HepG2 (cell line): ENCODE measurements around the gene ZKSCAN1. TPM values are rescaled to one million over a fixed set of nuclear protein-coding genes. Genes with fewer than 3 reads are reported as not detected.

Experiments used
- ATRX ChIP-seq: sonication (generic); formaldehyde crosslinking; IDR thresholded peaks from 2 replicates; pipeline ENCODE4 v1.4.0; 2020; ENCODE audit warnings: missing genetic modification reagents, borderline replicate concordance
- BRCA1 ChIP-seq: sonication (generic); formaldehyde crosslinking; IDR thresholded peaks from 2 replicates; pipeline ENCODE4 v1.4.0; 2020; ENCODE audit warnings: missing genetic modification reagents
- CBFB ChIP-seq: sonication (generic); formaldehyde crosslinking; IDR thresholded peaks from 2 replicates; pipeline ENCODE4 v1.4.0; 2020; ENCODE audit warnings: missing genetic modification reagents
- CBX5 ChIP-seq: sonication (generic); formaldehyde crosslinking; IDR thresholded peaks from 2 replicates; pipeline ENCODE4 v1.4.0; 2020; ENCODE audit warnings: missing genetic modification reagents, borderline replicate concordance
- CEBPB ChIP-seq: IDR thresholded peaks from 2 replicates; pipeline ENCODE4 v1.6.1; 2011; ENCODE audit warnings: low read depth, low read length, improper control_type of control experiment, borderline replicate concordance
- CERS6 ChIP-seq: sonication (generic); formaldehyde crosslinking; IDR thresholded peaks from 2 replicates; pipeline ENCODE4 v1.5.0; 2020; ENCODE audit warnings: missing genetic modification reagents
- DNMT3B ChIP-seq: conservative IDR thresholded peaks from 2 replicates; pipeline ENCODE4 v1.6.1; 2016; ENCODE audit warnings: missing biosample characterization, control low read depth
- FOSL1 ChIP-seq: sonication (generic); formaldehyde crosslinking; IDR thresholded peaks from 2 replicates; pipeline ENCODE4 v1.9.0; 2021; ENCODE audit warnings: missing genetic modification reagents, borderline replicate concordance
- FOXA1 ChIP-seq, 2 experiments: fragments of 450-650 bp in 1 of 2; sonication (generic) in 1 of 2; formaldehyde crosslinking in 1 of 2; IDR thresholded peaks; 2 replicates each; pipeline versions ENCODE4 v1.4.0 to v1.6.1; 2016 to 2020; ENCODE audit warnings: missing genetic modification reagents in 1 of 2
- ISL2 ChIP-seq: sonication (generic); formaldehyde crosslinking; IDR thresholded peaks from 2 replicates; pipeline ENCODE4 v1.5.0; 2020; ENCODE audit warnings: missing genetic modification reagents
- KDM1A ChIP-seq: IDR thresholded peaks from 2 replicates; pipeline ENCODE4 v1.6.1; 2016; ENCODE audit warnings: missing compliant biosample characterization
- LCORL ChIP-seq, 2 experiments: fragments of 450-650 bp in 1 of 2; sonication (generic) in 1 of 2; formaldehyde crosslinking in 1 of 2; IDR thresholded peaks; 2 replicates each; pipeline versions ENCODE4 v1.5.0 to v1.6.1; 2017 to 2020; ENCODE audit warnings: antibody characterized with exemption in 1 of 2, missing genetic modification reagents in 1 of 2
- NFRKB ChIP-seq: fragments of 450-650 bp; IDR thresholded peaks from 2 replicates; pipeline ENCODE4 v1.6.1; 2017
- RELA ChIP-seq: sonication (generic); formaldehyde crosslinking; IDR thresholded peaks from 2 replicates; pipeline ENCODE4 v1.4.0; 2020; ENCODE audit warnings: missing genetic modification reagents
- REXO4 ChIP-seq: sonication (generic); formaldehyde crosslinking; IDR thresholded peaks from 2 replicates; pipeline ENCODE4 v1.8.0; 2022; ENCODE audit warnings: missing genetic modification reagents, mild to moderate bottlenecking, borderline replicate concordance
- SAFB2 ChIP-seq: sonication (generic); formaldehyde crosslinking; IDR thresholded peaks from 2 replicates; pipeline ENCODE4 v1.5.1; 2020; ENCODE audit warnings: missing genetic modification reagents, low read depth, mild to moderate bottlenecking, borderline replicate concordance
- SUZ12 ChIP-seq: fragments of 150-350 bp; IDR thresholded peaks from 2 replicates; pipeline ENCODE4 v1.6.1; 2014; ENCODE audit warnings: low read depth, low read length
- TAF15 ChIP-seq: fragments of 200-400 bp; formaldehyde crosslinking; IDR thresholded peaks from one replicate; pipeline ENCODE4 v1.6.1; 2018; ENCODE audit warnings: mild to moderate bottlenecking, low read depth, low read length; ENCODE audit not compliant: poor library complexity, severe bottlenecking
- WIZ ChIP-seq: sonication (generic); formaldehyde crosslinking; IDR thresholded peaks from 2 replicates; pipeline ENCODE4 v1.5.1; 2020; ENCODE audit warnings: mild to moderate bottlenecking, missing genetic modification reagents
- ZBTB10 ChIP-seq: sonication (generic); formaldehyde crosslinking; IDR thresholded peaks from 2 replicates; pipeline ENCODE4 v1.4.0; 2020; ENCODE audit warnings: missing genetic modification reagents, borderline replicate concordance
- ZBTB38 ChIP-seq: sonication (generic); formaldehyde crosslinking; IDR thresholded peaks from 2 replicates; pipeline ENCODE4 v1.5.1; 2020; ENCODE audit warnings: mild to moderate bottlenecking, missing genetic modification reagents
- ZNF567 ChIP-seq: sonication (generic); formaldehyde crosslinking; IDR thresholded peaks from 2 replicates; pipeline ENCODE4 v1.8.1; 2023; ENCODE audit warnings: mild to moderate bottlenecking, missing genetic modification reagents, borderline replicate concordance
- ZNF576 ChIP-seq: sonication (generic); formaldehyde crosslinking; IDR thresholded peaks from 2 replicates; pipeline ENCODE4 v1.4.0; 2020; ENCODE audit warnings: mild to moderate bottlenecking, missing genetic modification reagents
- ZNF777 ChIP-seq: sonication (generic); formaldehyde crosslinking; IDR thresholded peaks from 2 replicates; pipeline ENCODE4 v1.4.0; 2020; ENCODE audit warnings: missing genetic modification reagents
- ZNF883 ChIP-seq: sonication (generic); formaldehyde crosslinking; IDR thresholded peaks from 2 replicates; pipeline ENCODE4 v1.5.1; 2020; ENCODE audit warnings: mild to moderate bottlenecking, missing genetic modification reagents; ENCODE audit errors: not compliant biosample characterization
- ZXDC ChIP-seq: sonication (generic); formaldehyde crosslinking; IDR thresholded peaks from 2 replicates; pipeline ENCODE4 v1.5.0; 2020; ENCODE audit warnings: mild to moderate bottlenecking, missing genetic modification reagents
- polyA plus RNA-seq, 8 experiments: library from polyadenylated mRNA; depleted of rRNA in 3 of 8; stranded (reverse) in 7 of 8; unstranded in 1 of 8; fragments of >200 nt; fragmentation: Illumina TruSeq in 4 of 8; extraction: Trizol in 4 of 8; gene quantifications; 2 replicates each; pipeline versions ENCODE4 v1.2.1 to v1.2.3, GENCODE V29; 2011 to 2016; ENCODE audit warnings: low read depth in 4 of 8, missing spikeins in 1 of 8, mixed read lengths in 1 of 8; ENCODE audit not compliant: insufficient read depth in 1 of 8
- total RNA-seq, 5 experiments: library from RNA; depleted of rRNA; stranded (reverse); fragments of >200 nt; fragmentation: Illumina TruSeq; extraction: Trizol; gene quantifications; 2 replicates each; pipeline ENCODE4 v1.2.3, GENCODE V29; 2016; ENCODE audit warnings: low read depth in 1 of 5

Gene ZKSCAN1
- total and polyA plus RNA-seq, 2 of the 13 experiments (the other 11 are each of a cell fraction or from before 2014, with no cell fraction given), result 46.4 to 60.6 TPM

GRCh38 chr7:100017300-100017699 is 1.9 kb downstream of the ZKSCAN1 start (continued):
- TF ChIP-seq SAFB2 (CRISPR knock-in tag) (no peak), ZNF777 (CRISPR knock-in tag) (no peak), ATRX (CRISPR knock-in tag) (no peak), NFRKB (no peak), DNMT3B (CRISPR knock-in tag) (no peak), ZXDC (CRISPR knock-in tag) (no peak), CBX5 (CRISPR knock-in tag) (no peak), KDM1A (CRISPR knock-in tag) (peak; percentile 31; the same call in 1 of the 2 replicates), SUZ12 (no peak), ZNF567 (no peak), FOXA1 (IDR thresholded peaks at IDR 0.05) (no peak), FOXA1 (CRISPR knock-in tag; IDR thresholded peaks at IDR 0.05) (peak; percentile 88), ZBTB10 (CRISPR knock-in tag) (no peak), ZBTB38 (CRISPR knock-in tag) (peak; percentile 58; the same call in 1 of the 2 replicates), RELA (CRISPR knock-in tag) (no peak), TAF15 (no peak), FOSL1 (no peak), REXO4 (CRISPR knock-in tag) (no peak), LCORL (IDR thresholded peaks at IDR 0.05) (no peak), LCORL (CRISPR knock-in tag; IDR thresholded peaks at IDR 0.05) (no peak), ZNF883 (CRISPR knock-in tag) (no peak), BRCA1 (CRISPR knock-in tag) (no peak), ZNF576 (CRISPR knock-in tag) (no peak), ISL2 (CRISPR knock-in tag) (peak; percentile 53; the same call in 1 of the 2 replicates), CBFB (CRISPR knock-in tag) (no peak), WIZ (CRISPR knock-in tag) (no peak), CEBPB (no peak), CERS6 (no peak)
